NB4 (cell line): Measurements from ENCODE around the gene LRP1B.

Experiments used
- MYC ChIP-seq: IDR thresholded peaks from 2 replicates; pipeline ENCODE4 v1.6.1; 2011; ENCODE audit warnings: low read depth, low read length
- POLR2A ChIP-seq: IDR thresholded peaks from 2 replicates; pipeline ENCODE4 v1.6.1; 2011; ENCODE audit warnings: mild to moderate bottlenecking; ENCODE audit not compliant: insufficient read length; ENCODE audit errors: extremely low read depth
- TF ChIP-seq, protein P1 (sequence below): IDR thresholded peaks from one replicate; pipeline ENCODE4 v1.5.1; 2012; ENCODE audit warnings: low read depth, low read length

DNA sequence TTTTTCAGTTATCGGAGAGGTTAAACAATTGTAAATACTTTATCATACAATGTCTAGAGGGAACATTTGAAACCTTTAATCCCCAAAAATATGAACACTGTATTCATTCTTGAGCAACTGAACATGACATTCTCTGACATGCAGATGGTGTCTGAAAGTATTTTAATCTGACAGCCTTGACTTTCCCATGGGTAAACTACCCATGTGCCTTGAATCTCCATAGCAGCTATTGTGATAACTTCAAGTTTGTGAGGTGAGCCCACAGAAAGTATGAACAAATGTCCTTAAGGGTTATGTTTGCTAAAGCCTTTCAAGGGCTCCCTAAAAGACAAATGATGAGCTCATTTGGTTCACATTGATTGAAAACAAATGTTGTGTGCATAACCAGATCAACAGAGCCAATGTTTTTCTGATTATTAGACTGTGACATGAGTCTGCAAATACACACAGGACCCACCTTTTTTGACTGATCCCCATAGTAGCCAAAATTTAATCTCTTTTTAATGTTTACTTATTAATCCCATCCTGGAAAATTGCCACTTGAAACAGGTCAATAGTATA, 1326.0 kb downstream of the LRP1B start:
- TF ChIP-seq, protein P1, sequence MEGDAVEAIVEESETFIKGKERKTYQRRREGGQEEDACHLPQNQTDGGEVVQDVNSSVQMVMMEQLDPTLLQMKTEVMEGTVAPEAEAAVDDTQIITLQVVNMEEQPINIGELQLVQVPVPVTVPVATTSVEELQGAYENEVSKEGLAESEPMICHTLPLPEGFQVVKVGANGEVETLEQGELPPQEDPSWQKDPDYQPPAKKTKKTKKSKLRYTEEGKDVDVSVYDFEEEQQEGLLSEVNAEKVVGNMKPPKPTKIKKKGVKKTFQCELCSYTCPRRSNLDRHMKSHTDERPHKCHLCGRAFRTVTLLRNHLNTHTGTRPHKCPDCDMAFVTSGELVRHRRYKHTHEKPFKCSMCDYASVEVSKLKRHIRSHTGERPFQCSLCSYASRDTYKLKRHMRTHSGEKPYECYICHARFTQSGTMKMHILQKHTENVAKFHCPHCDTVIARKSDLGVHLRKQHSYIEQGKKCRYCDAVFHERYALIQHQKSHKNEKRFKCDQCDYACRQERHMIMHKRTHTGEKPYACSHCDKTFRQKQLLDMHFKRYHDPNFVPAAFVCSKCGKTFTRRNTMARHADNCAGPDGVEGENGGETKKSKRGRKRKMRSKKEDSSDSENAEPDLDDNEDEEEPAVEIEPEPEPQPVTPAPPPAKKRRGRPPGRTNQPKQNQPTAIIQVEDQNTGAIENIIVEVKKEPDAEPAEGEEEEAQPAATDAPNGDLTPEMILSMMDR, result no peak
- TF ChIP-seq POLR2A, result no peak
- no peak for TF ChIP-seq MYC
